Osteocyte (in vitro differentiated cells): ENCODE data around the gene SLC23A3. TPM values are rescaled to one million over a fixed set of nuclear protein-coding genes. Genes with fewer than 3 reads are reported as not detected.

Experiments
- DNase-seq: peaks from one replicate; pipeline ENCODE4 v3.0.0; 2021; ENCODE audit warnings: mixed read lengths; ENCODE audit not compliant: unreplicated experiment; ENCODE audit errors: extremely low spot score
- H3K27ac Mint-ChIP-seq: one replicate; pipeline ENCODE4 v1.8.0; 2021; ENCODE audit warnings: mild to moderate bottlenecking, mixed read lengths; ENCODE audit not compliant: unreplicated experiment
- H3K27me3 Mint-ChIP-seq: one replicate; pipeline ENCODE4 v1.8.0; 2021; ENCODE audit warnings: mixed read lengths; ENCODE audit not compliant: unreplicated experiment
- H3K36me3 Mint-ChIP-seq: one replicate; pipeline ENCODE4 v1.8.0; 2021; ENCODE audit warnings: mixed read lengths; ENCODE audit not compliant: unreplicated experiment
- H3K4me1 Mint-ChIP-seq: one replicate; pipeline ENCODE4 v1.8.0; 2021; ENCODE audit warnings: mixed read lengths; ENCODE audit not compliant: unreplicated experiment
- H3K4me3 Mint-ChIP-seq: one replicate; pipeline ENCODE4 v1.8.0; 2021; ENCODE audit warnings: mild to moderate bottlenecking, moderate library complexity, mixed read lengths; ENCODE audit not compliant: unreplicated experiment
- H3K9me3 Mint-ChIP-seq: one replicate; pipeline ENCODE4 v1.8.0; 2021; ENCODE audit warnings: mixed read lengths; ENCODE audit not compliant: unreplicated experiment
- total RNA-seq: library from RNA; stranded (reverse); gene quantifications from 2 replicates; pipeline ENCODE4 v1.2.1, GENCODE V29; 2021
- TF ChIP-seq, protein P1 (sequence below): fragments of 200-600 bp; sonication (generic); IDR thresholded peaks from 2 replicates; pipeline ENCODE4 v1.5.0; 2021; ENCODE audit warnings: antibody characterized with exemption, mild to moderate bottlenecking, moderate library complexity

The SLC23A3 gene
- total RNA-seq, 1 donor from 2014 or later = 5.2 TPM

- Mint-ChIP-seq H3K36me3 (peaks cover 35% of the 10 kb centered on the region), H3K9me3 (no peaks in the 10 kb centered on the region), H3K27me3 (no peaks in the 10 kb centered on the region), H3K4me1 (peaks cover 13% of the 10 kb centered on the region), H3K27ac (no peak overlapping the region), H3K4me3 (no peak overlapping the region)
- TF ChIP-seq, protein P1, sequence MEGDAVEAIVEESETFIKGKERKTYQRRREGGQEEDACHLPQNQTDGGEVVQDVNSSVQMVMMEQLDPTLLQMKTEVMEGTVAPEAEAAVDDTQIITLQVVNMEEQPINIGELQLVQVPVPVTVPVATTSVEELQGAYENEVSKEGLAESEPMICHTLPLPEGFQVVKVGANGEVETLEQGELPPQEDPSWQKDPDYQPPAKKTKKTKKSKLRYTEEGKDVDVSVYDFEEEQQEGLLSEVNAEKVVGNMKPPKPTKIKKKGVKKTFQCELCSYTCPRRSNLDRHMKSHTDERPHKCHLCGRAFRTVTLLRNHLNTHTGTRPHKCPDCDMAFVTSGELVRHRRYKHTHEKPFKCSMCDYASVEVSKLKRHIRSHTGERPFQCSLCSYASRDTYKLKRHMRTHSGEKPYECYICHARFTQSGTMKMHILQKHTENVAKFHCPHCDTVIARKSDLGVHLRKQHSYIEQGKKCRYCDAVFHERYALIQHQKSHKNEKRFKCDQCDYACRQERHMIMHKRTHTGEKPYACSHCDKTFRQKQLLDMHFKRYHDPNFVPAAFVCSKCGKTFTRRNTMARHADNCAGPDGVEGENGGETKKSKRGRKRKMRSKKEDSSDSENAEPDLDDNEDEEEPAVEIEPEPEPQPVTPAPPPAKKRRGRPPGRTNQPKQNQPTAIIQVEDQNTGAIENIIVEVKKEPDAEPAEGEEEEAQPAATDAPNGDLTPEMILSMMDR = no peak
- DNase-seq = no peak
These were observed 11.7 kb upstream of the SLC23A3 start for GRCh38 chr2:219181531-219181930.

- Mint-ChIP-seq H3K27ac (no peak overlapping the region), H3K4me1 (peaks cover 15% of the 10 kb centered on the region), H3K4me3 (no peak overlapping the region), H3K36me3 (peaks cover 35% of the 10 kb centered on the region), H3K27me3 (no peaks in the 10 kb centered on the region), H3K9me3 (no peaks in the 10 kb centered on the region)
- TF ChIP-seq, protein P1 = no peak
- DNase-seq = no peak
These were observed 11.1 kb upstream of the SLC23A3 start for GRCh38 chr2:219180961-219181360.

GRCh38 chr2:219179601-219180465, 10.0 kb upstream of the SLC23A3 start:
- peaks cover 29% of the 10 kb centered on the region for H3K36me3 Mint-ChIP-seq
- peaks cover 22% of the 10 kb centered on the region for H3K4me1 Mint-ChIP-seq
- TF ChIP-seq, protein P1 = no peak
- no peaks in the 10 kb centered on the region for H3K27me3 Mint-ChIP-seq
- DNase-seq = no peak
- peak overlapping the region; percentile 80 for H3K4me3 Mint-ChIP-seq
- no peaks in the 10 kb centered on the region for H3K9me3 Mint-ChIP-seq
- H3K27ac Mint-ChIP-seq = no peak overlapping the region

DNA sequence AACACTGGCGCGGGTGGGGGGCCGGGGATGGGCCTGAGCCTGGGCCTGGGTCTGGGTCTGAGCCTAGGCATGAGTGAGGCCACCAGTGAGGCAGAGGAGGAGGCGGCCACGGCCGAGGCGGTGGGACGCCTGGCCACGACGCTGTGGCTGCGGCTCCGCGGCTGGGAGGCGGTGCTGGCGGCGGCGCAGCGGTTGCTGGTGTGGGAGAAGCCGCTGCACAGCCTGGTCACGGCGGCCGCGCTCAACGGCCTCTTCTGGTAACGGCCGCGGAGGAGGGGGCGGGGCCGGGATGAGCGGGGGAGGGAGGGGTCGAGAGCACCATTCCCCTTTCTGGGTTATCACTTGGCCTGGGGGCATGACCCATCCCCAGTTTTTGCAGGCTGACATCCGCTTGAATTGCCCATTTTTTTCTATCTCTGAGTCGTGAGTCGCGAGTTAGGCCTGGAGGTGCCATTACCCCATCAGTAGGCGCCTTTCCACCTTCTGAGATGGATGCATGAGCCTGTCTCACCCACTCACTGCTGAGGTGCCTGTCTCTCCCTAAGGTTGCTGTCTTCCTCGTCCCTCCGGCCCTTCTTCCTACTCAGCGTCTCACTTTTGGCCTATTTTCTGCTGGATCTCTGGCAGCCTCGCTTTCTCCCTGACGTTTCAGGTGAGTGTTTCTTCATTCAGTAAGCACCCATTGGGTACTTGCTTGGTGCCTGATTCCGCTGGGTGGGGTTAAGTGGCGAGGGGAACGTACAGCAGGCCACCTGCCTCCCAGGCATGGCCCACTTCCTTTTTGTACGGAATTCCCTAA, 8.7 kb upstream of the SLC23A3 start:
- TF ChIP-seq, protein P1 = no peak
- H3K4me1 Mint-ChIP-seq = peaks cover 24% of the 10 kb centered on the region
- H3K27ac Mint-ChIP-seq = peak overlapping the region; percentile 67
- no peaks in the 10 kb centered on the region for H3K27me3 Mint-ChIP-seq
- peak overlapping the region; percentile 80 for H3K4me3 Mint-ChIP-seq
- peaks cover 33% of the 10 kb centered on the region for H3K36me3 Mint-ChIP-seq
- no peaks in the 10 kb centered on the region for H3K9me3 Mint-ChIP-seq
- DNase-seq = no peak
